IMR-90 (cell line): ENCODE measurements around the gene MICAL3. TPM values are rescaled to one million over a fixed set of nuclear protein-coding genes. Genes with fewer than 3 reads are reported as not detected.

ENCODE experiments used
- ATAC-seq: fragments of 200-7000 bp; cut with Tn5 transposase; 2 replicates; pipeline ENCODE4 v1.9.1; 2020; ENCODE audit warnings: low read depth, mild to moderate bottlenecking, moderate library complexity
- BruUV-seq: library from RNA; stranded (reverse); fragments of 400-500 nt; replicated peaks from 2 replicates; lab custom pipeline; 2021; lab: Mats Ljungman, UMichigan
- CTCF ChIA-PET: fragments of 300-600 bp; formaldehyde crosslinking; extraction: SDS; loops from one replicate; lab custom pipeline; 2021; ENCODE audit warnings: antibody characterized with exemption; lab: Yijun Ruan, JAX
- POLR2A ChIA-PET: fragments of 300-600 bp; sonication (Branson Sonifier 250); formaldehyde crosslinking; loops from one replicate; lab custom pipeline; 2022; ENCODE audit warnings: antibody characterized with exemption; ENCODE audit not compliant: unreplicated experiment; lab: Charles Lee
- DNase-seq: peaks from one replicate; pipeline ENCODE4 v3.0.0; 2013
- H2AFZ ChIP-seq: replicated peaks from 2 replicates; pipeline ENCODE3; 2013; ENCODE audit warnings: low read length, mild to moderate bottlenecking; ENCODE audit not compliant: poor library complexity
- H2AK5ac ChIP-seq: 2 replicates; pipeline ENCODE4 v1.6.1; 2013; ENCODE audit warnings: low read depth, low read length, inconsistent platforms
- H2AK9ac ChIP-seq: replicated peaks from 2 replicates; pipeline ENCODE3; 2013; ENCODE audit warnings: mild to moderate bottlenecking, low read depth, low read length, moderate library complexity; ENCODE audit not compliant: poor library complexity
- H2BK120ac ChIP-seq: 2 replicates; pipeline ENCODE4 v1.6.1; 2013; ENCODE audit warnings: low read depth, low read length, inconsistent platforms
- H2BK15ac ChIP-seq: 3 replicates; pipeline ENCODE4 v1.6.1; 2013; ENCODE audit warnings: low read depth, low read length, inconsistent platforms
- H2BK20ac ChIP-seq: 2 replicates; pipeline ENCODE4 v1.6.1; 2013; ENCODE audit warnings: low read depth, mild to moderate bottlenecking, inconsistent platforms, low read length, moderate library complexity
- H2BK5ac ChIP-seq: 2 replicates; pipeline ENCODE4 v1.6.1; 2013; ENCODE audit warnings: mild to moderate bottlenecking, low read depth, low read length, inconsistent platforms; ENCODE audit not compliant: poor library complexity, severe bottlenecking
- H3K14ac ChIP-seq: replicated peaks from 2 replicates; pipeline ENCODE4 v1.6.1; 2013; ENCODE audit warnings: low read depth, low read length, inconsistent platforms
- H3K18ac ChIP-seq: 2 replicates; pipeline ENCODE4 v1.6.1; 2013; ENCODE audit warnings: low read depth, low read length, control low read depth
- H3K23ac ChIP-seq: 2 replicates; pipeline ENCODE4 v1.6.1; 2013; ENCODE audit warnings: low read depth, low read length, inconsistent platforms
- H3K27ac ChIP-seq: 2 replicates; pipeline ENCODE4 v1.5.1; 2013; ENCODE audit warnings: mild to moderate bottlenecking, control low read depth, low read length; ENCODE audit not compliant: insufficient read depth
- H3K27me3 ChIP-seq: 2 replicates; pipeline ENCODE4 v1.6.1; 2013; ENCODE audit warnings: low read length; ENCODE audit not compliant: control insufficient read depth, insufficient read depth
- H3K36me3 ChIP-seq: 2 replicates; pipeline ENCODE4 v1.6.1; 2013; ENCODE audit warnings: low read length, mixed read lengths; ENCODE audit not compliant: control insufficient read depth, insufficient read depth
- H3K4ac ChIP-seq: 2 replicates; pipeline ENCODE4 v1.6.1; 2013; ENCODE audit warnings: low read depth, low read length, inconsistent platforms
- H3K4me1 ChIP-seq: 2 replicates; pipeline ENCODE4 v1.6.1; 2013; ENCODE audit warnings: low read length, mixed read lengths; ENCODE audit not compliant: control insufficient read depth, insufficient read depth
- H3K4me2 ChIP-seq: 2 replicates; pipeline ENCODE4 v1.6.1; 2013; ENCODE audit warnings: low read depth, mild to moderate bottlenecking, control low read depth, low read length, moderate library complexity
- H3K4me3 ChIP-seq: 2 replicates; pipeline ENCODE4 v1.5.1; 2013; ENCODE audit warnings: low read depth, mild to moderate bottlenecking, control low read depth, low read length, moderate library complexity; ENCODE audit not compliant: insufficient read depth
- H3K56ac ChIP-seq: 2 replicates; pipeline ENCODE4 v1.6.1; 2013; ENCODE audit warnings: low read length, inconsistent platforms; ENCODE audit not compliant: insufficient read depth; ENCODE audit errors: extremely low read depth
- H3K79me1 ChIP-seq, 2 experiments: 2 replicates each; pipeline ENCODE4 v1.6.1; 2013; ENCODE audit warnings: low read length in 2 of 2, inconsistent platforms in 1 of 2, low read depth in 1 of 2
- H3K9ac ChIP-seq: 2 replicates; pipeline ENCODE4 v1.6.1; 2013; ENCODE audit warnings: low read depth, low read length, control low read depth
- H3K9me1 ChIP-seq: 2 replicates; pipeline ENCODE4 v1.6.1; 2013; ENCODE audit warnings: low read length, inconsistent platforms; ENCODE audit not compliant: insufficient read depth
- H3K9me3 ChIP-seq: 2 replicates; pipeline ENCODE4 v1.6.1; 2013; ENCODE audit warnings: low read length; ENCODE audit not compliant: control insufficient read depth, insufficient read depth
- H4K20me1 ChIP-seq: 2 replicates; pipeline ENCODE4 v1.6.1; 2013; ENCODE audit warnings: low read length, inconsistent platforms; ENCODE audit not compliant: insufficient read depth
- H4K5ac ChIP-seq: 2 replicates; pipeline ENCODE4 v1.6.1; 2013; ENCODE audit warnings: mild to moderate bottlenecking, low read depth, low read length, control low read depth
- H4K8ac ChIP-seq, 2 experiments: 2 replicates each; pipeline ENCODE4 v1.6.1; 2013; ENCODE audit warnings: low read depth in 2 of 2, low read length in 2 of 2, control low read depth in 1 of 2, inconsistent platforms in 1 of 2
- H4K91ac ChIP-seq: 2 replicates; pipeline ENCODE4 v1.6.1; 2013; ENCODE audit warnings: low read depth, low read length, inconsistent platforms; ENCODE audit not compliant: insufficient read depth
- BHLHE40 ChIP-seq: fragments of 150-350 bp; IDR thresholded peaks from 2 replicates; pipeline ENCODE4 v1.6.1; 2016; ENCODE audit warnings: mild to moderate bottlenecking, low read depth, low read length
- CEBPB ChIP-seq: IDR thresholded peaks from 2 replicates; pipeline ENCODE4 v1.6.1; 2012; ENCODE audit warnings: low read depth, low read length, improper control_type of control experiment
- CHD1 ChIP-seq: IDR thresholded peaks from 2 replicates; pipeline ENCODE4 v1.6.1; 2012; ENCODE audit warnings: low read depth, low read length, improper control_type of control experiment
- FOS ChIP-seq: fragments of 150-350 bp; IDR thresholded peaks from 2 replicates; pipeline ENCODE4 v1.6.1; 2016; ENCODE audit warnings: low read depth, low read length
- MAFK ChIP-seq: IDR thresholded peaks from 2 replicates; pipeline ENCODE4 v1.6.1; 2012; ENCODE audit warnings: low read depth, low read length, improper control_type of control experiment
- MAZ ChIP-seq: IDR thresholded peaks from 2 replicates; pipeline ENCODE4 v1.6.1; 2012; ENCODE audit warnings: low read depth, mild to moderate bottlenecking, low read length, improper control_type of control experiment, moderate library complexity, borderline replicate concordance
- MXI1 ChIP-seq: IDR thresholded peaks from 2 replicates; pipeline ENCODE4 v1.6.1; 2012; ENCODE audit warnings: low read depth, mild to moderate bottlenecking, low read length, moderate library complexity, borderline replicate concordance
- NFE2L2 ChIP-seq: fragments of 150-350 bp; IDR thresholded peaks from 2 replicates; pipeline ENCODE4 v1.6.1; 2016; ENCODE audit warnings: low read depth, mild to moderate bottlenecking, low read length
- POLR2A ChIP-seq: IDR thresholded peaks from 2 replicates; pipeline ENCODE4 v1.6.1; 2012; ENCODE audit warnings: mild to moderate bottlenecking, low read depth, low read length
- RAD21 ChIP-seq: IDR thresholded peaks from 2 replicates; pipeline ENCODE4 v1.6.1; 2012; ENCODE audit warnings: low read length, improper control_type of control experiment
- RCOR1 ChIP-seq: IDR thresholded peaks from 2 replicates; pipeline ENCODE4 v1.6.1; 2012; ENCODE audit warnings: mild to moderate bottlenecking, low read length, improper control_type of control experiment; ENCODE audit not compliant: insufficient replicate concordance
- RFX5 ChIP-seq: IDR thresholded peaks from 2 replicates; pipeline ENCODE4 v1.8.0; 2012; ENCODE audit warnings: low read depth, mild to moderate bottlenecking, low read length, moderate library complexity
- SMC3 ChIP-seq: fragments of 150-350 bp; IDR thresholded peaks from 2 replicates; pipeline ENCODE4 v1.6.1; 2016; ENCODE audit warnings: low read depth, mild to moderate bottlenecking, antibody characterized with exemption, low read length, moderate library complexity
- WGBS, 2 experiments: methylation state at CpG; one replicate each; pipeline versions ENCODE4 v1.1.5 to v1.1.7; 2013; ENCODE audit warnings: missing lambda C conversion rate in 2 of 2; ENCODE audit not compliant: insufficient read length in 1 of 2; ENCODE audit errors: extremely low coverage in 2 of 2; 5-methylcytosine and 5-hydroxymethylcytosine counted together
- dilution Hi-C: fragments of 300-500 bp; cut with HindIII; formaldehyde crosslinking; loops from one replicate; pipeline ENCODE4 v1.14.3; 2018; ENCODE audit warnings: low sequenced_read_pairs; ENCODE audit not compliant: unreplicated experiment
- in situ Hi-C: fragments of 300-500 bp; cut with MboI; formaldehyde crosslinking; loops from 3 replicates; pipeline ENCODE4 v1.14.3; 2019; ENCODE audit warnings: low sequenced_read_pairs, inconsistent platforms, mixed read lengths
- intact Hi-C: fragments of 100-400 bp; cut with micrococcal nuclease; formaldehyde crosslinking; loops from 2 replicates; pipeline ENCODE4 v1.10.0; 2022
- polyA plus RNA-seq, 3 experiments: library from polyadenylated mRNA; depleted of rRNA; stranded (reverse); fragments of >200 nt; gene quantifications; 2 replicates each; pipeline ENCODE4 v1.2.3, GENCODE V29; 2012; ENCODE audit warnings: low replicate concordance in 1 of 3
- total RNA-seq: library from RNA; depleted of rRNA; stranded (reverse); fragments of >200 nt; gene quantifications from 2 replicates; pipeline ENCODE4 v1.2.3, GENCODE V29; 2012
- TF ChIP-seq, protein P1 (sequence below): fragments of 150-350 bp; IDR thresholded peaks from 2 replicates; pipeline ENCODE4 v1.6.1; 2017; ENCODE audit warnings: mild to moderate bottlenecking, antibody characterized with exemption, low read length, low read depth
- TF ChIP-seq, protein P2 (sequence below): conservative IDR thresholded peaks from 2 replicates; pipeline ENCODE4 v1.5.1; 2012; ENCODE audit warnings: mild to moderate bottlenecking, low read depth, low read length, improper control_type of control experiment
- TF ChIP-seq, protein P3 (sequence below): fragments of 150-350 bp; IDR thresholded peaks from 2 replicates; pipeline ENCODE4 v1.6.1; 2016; ENCODE audit warnings: low read depth, mild to moderate bottlenecking, low read length, moderate library complexity, borderline replicate concordance

The MICAL3 gene
- total and polyA plus RNA-seq, 2 of the 4 experiments (the other 2 are of a cell fraction): 17.6 to 26.8 TPM

DNA sequence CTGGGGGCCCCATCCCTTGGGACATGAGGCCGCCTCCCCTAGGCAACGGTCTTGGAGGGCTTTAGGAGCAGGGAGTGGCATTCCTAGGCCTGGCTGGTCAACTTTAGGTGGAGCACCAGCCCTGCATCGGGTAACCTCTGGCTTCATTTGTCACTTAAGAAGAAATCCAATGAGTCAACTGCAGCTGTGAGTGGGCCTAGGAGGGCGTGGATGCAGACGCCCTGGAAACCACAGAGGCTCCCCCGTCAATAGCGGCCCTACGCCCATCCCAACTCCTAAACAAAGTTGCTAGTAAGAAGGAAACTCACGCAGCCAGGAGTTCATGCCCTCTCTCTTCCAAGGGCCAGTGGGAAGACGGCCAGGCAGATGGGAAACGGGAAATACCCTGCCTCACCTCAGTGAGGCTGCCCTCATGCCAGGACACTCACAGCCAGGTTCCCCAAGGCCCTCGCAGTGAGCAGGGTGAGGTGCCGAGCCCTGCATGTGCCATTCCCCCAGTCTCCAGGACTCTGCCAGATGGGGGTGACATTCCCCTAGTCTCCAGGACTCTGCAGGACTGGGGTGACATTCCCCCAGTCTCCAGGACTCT lies 270.9 kb downstream of the MICAL3 start:
- Histone ChIP-seq H3K9me1 (no peaks in the 10 kb centered on the region; the same call in 1 of the 2 replicates), H2BK20ac (no peak overlapping the region), H2AK9ac (no peak overlapping the region), H4K91ac (no peak overlapping the region), H4K8ac (no peak overlapping the region), H3K4me2 (no peak overlapping the region), H3K4ac (no peak overlapping the region), H3K14ac (no peak overlapping the region), H3K27ac (no peak overlapping the region), H4K5ac (no peak overlapping the region), H3K36me3 (no peaks in the 10 kb centered on the region), H2AK5ac (no peak overlapping the region; the same call in 1 of the 2 replicates), H2BK120ac (no peak overlapping the region), H3K56ac (no peak overlapping the region), H2BK5ac (no peak overlapping the region), H3K79me1 (peaks cover 28 to 31% of the 10 kb centered on the region in 2 experiments), H3K4me1 (no peaks in the 10 kb centered on the region), H2BK15ac (no peak overlapping the region), H3K23ac (no peak overlapping the region), H3K27me3 (no peaks in the 10 kb centered on the region), H3K9ac (no peak overlapping the region), H4K20me1 (peaks cover 5% of the 10 kb centered on the region), H3K9me3 (no peaks in the 10 kb centered on the region), H3K4me3 (no peak overlapping the region), H2AFZ (no peak overlapping the region), H3K18ac (no peak overlapping the region)
- no TSS peak for BruUV-seq
- CTCF ChIA-PET: no interaction called here
- POLR2A ChIA-PET: no interaction called here
- WGBS, 2 experiments: 94% methylated on average over 6 of the region's 13 CpGs; no CpG with 5 or more reads in 1 of the 2 experiments
- intact Hi-C loops (no loop called here), in situ Hi-C loops (no loop called here), dilution Hi-C loops (no loop called here)
- TF ChIP-seq, protein P1, sequence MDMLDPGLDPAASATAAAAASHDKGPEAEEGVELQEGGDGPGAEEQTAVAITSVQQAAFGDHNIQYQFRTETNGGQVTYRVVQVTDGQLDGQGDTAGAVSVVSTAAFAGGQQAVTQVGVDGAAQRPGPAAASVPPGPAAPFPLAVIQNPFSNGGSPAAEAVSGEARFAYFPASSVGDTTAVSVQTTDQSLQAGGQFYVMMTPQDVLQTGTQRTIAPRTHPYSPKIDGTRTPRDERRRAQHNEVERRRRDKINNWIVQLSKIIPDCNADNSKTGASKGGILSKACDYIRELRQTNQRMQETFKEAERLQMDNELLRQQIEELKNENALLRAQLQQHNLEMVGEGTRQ: no peak
- TF ChIP-seq BHLHE40 (no peak), FOS (no peak), MXI1 (no peak), POLR2A (no peak), CHD1 (no peak), RCOR1 (no peak), NFE2L2 (no peak), RAD21 (no peak), MAFK (no peak), MAZ (no peak), CEBPB (no peak), SMC3 (no peak), RFX5 (no peak)
- TF ChIP-seq, protein P2, sequence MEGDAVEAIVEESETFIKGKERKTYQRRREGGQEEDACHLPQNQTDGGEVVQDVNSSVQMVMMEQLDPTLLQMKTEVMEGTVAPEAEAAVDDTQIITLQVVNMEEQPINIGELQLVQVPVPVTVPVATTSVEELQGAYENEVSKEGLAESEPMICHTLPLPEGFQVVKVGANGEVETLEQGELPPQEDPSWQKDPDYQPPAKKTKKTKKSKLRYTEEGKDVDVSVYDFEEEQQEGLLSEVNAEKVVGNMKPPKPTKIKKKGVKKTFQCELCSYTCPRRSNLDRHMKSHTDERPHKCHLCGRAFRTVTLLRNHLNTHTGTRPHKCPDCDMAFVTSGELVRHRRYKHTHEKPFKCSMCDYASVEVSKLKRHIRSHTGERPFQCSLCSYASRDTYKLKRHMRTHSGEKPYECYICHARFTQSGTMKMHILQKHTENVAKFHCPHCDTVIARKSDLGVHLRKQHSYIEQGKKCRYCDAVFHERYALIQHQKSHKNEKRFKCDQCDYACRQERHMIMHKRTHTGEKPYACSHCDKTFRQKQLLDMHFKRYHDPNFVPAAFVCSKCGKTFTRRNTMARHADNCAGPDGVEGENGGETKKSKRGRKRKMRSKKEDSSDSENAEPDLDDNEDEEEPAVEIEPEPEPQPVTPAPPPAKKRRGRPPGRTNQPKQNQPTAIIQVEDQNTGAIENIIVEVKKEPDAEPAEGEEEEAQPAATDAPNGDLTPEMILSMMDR: no peak
- TF ChIP-seq, protein P3, sequence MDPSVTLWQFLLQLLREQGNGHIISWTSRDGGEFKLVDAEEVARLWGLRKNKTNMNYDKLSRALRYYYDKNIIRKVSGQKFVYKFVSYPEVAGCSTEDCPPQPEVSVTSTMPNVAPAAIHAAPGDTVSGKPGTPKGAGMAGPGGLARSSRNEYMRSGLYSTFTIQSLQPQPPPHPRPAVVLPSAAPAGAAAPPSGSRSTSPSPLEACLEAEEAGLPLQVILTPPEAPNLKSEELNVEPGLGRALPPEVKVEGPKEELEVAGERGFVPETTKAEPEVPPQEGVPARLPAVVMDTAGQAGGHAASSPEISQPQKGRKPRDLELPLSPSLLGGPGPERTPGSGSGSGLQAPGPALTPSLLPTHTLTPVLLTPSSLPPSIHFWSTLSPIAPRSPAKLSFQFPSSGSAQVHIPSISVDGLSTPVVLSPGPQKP: no peak
- peak; percentile 55 for DNase-seq
- no peak; the same call in 1 of the 2 replicates for ATAC-seq
